IMR-90 (cell line): Measurements from ENCODE around the gene BPIFB1. TPM values are rescaled to one million over a fixed set of nuclear protein-coding genes. Genes with fewer than 3 reads are reported as not detected.

Experiments used
- ATAC-seq: fragments of 200-7000 bp; cut with Tn5 transposase; 2 replicates; pipeline ENCODE4 v1.9.1; 2020; ENCODE audit warnings: low read depth, mild to moderate bottlenecking, moderate library complexity
- BruUV-seq: library from RNA; stranded (reverse); fragments of 400-500 nt; replicated peaks from 2 replicates; lab custom pipeline; 2021; lab: Mats Ljungman, UMichigan
- CTCF ChIA-PET: fragments of 300-600 bp; formaldehyde crosslinking; extraction: SDS; loops from one replicate; lab custom pipeline; 2021; ENCODE audit warnings: antibody characterized with exemption; lab: Yijun Ruan, JAX
- POLR2A ChIA-PET: fragments of 300-600 bp; sonication (Branson Sonifier 250); formaldehyde crosslinking; loops from one replicate; lab custom pipeline; 2022; ENCODE audit warnings: antibody characterized with exemption; ENCODE audit not compliant: unreplicated experiment; lab: Charles Lee
- DNase-seq: peaks from one replicate; pipeline ENCODE4 v3.0.0; 2013
- H2AFZ ChIP-seq: replicated peaks from 2 replicates; pipeline ENCODE3; 2013; ENCODE audit warnings: low read length, mild to moderate bottlenecking; ENCODE audit not compliant: poor library complexity
- H2AK5ac ChIP-seq: 2 replicates; pipeline ENCODE4 v1.6.1; 2013; ENCODE audit warnings: low read depth, low read length, inconsistent platforms
- H2AK9ac ChIP-seq: replicated peaks from 2 replicates; pipeline ENCODE3; 2013; ENCODE audit warnings: mild to moderate bottlenecking, low read depth, low read length, moderate library complexity; ENCODE audit not compliant: poor library complexity
- H2BK120ac ChIP-seq: 2 replicates; pipeline ENCODE4 v1.6.1; 2013; ENCODE audit warnings: low read depth, low read length, inconsistent platforms
- H2BK15ac ChIP-seq: 3 replicates; pipeline ENCODE4 v1.6.1; 2013; ENCODE audit warnings: low read depth, low read length, inconsistent platforms
- H2BK20ac ChIP-seq: 2 replicates; pipeline ENCODE4 v1.6.1; 2013; ENCODE audit warnings: low read depth, mild to moderate bottlenecking, inconsistent platforms, low read length, moderate library complexity
- H2BK5ac ChIP-seq: 2 replicates; pipeline ENCODE4 v1.6.1; 2013; ENCODE audit warnings: mild to moderate bottlenecking, low read depth, low read length, inconsistent platforms; ENCODE audit not compliant: poor library complexity, severe bottlenecking
- H3K14ac ChIP-seq: replicated peaks from 2 replicates; pipeline ENCODE4 v1.6.1; 2013; ENCODE audit warnings: low read depth, low read length, inconsistent platforms
- H3K18ac ChIP-seq: 2 replicates; pipeline ENCODE4 v1.6.1; 2013; ENCODE audit warnings: low read depth, low read length, control low read depth
- H3K23ac ChIP-seq: 2 replicates; pipeline ENCODE4 v1.6.1; 2013; ENCODE audit warnings: low read depth, low read length, inconsistent platforms
- H3K27ac ChIP-seq: 2 replicates; pipeline ENCODE4 v1.5.1; 2013; ENCODE audit warnings: mild to moderate bottlenecking, control low read depth, low read length; ENCODE audit not compliant: insufficient read depth
- H3K27me3 ChIP-seq: 2 replicates; pipeline ENCODE4 v1.6.1; 2013; ENCODE audit warnings: low read length; ENCODE audit not compliant: control insufficient read depth, insufficient read depth
- H3K36me3 ChIP-seq: 2 replicates; pipeline ENCODE4 v1.6.1; 2013; ENCODE audit warnings: low read length, mixed read lengths; ENCODE audit not compliant: control insufficient read depth, insufficient read depth
- H3K4ac ChIP-seq: 2 replicates; pipeline ENCODE4 v1.6.1; 2013; ENCODE audit warnings: low read depth, low read length, inconsistent platforms
- H3K4me1 ChIP-seq: 2 replicates; pipeline ENCODE4 v1.6.1; 2013; ENCODE audit warnings: low read length, mixed read lengths; ENCODE audit not compliant: control insufficient read depth, insufficient read depth
- H3K4me2 ChIP-seq: 2 replicates; pipeline ENCODE4 v1.6.1; 2013; ENCODE audit warnings: low read depth, mild to moderate bottlenecking, control low read depth, low read length, moderate library complexity
- H3K4me3 ChIP-seq: 2 replicates; pipeline ENCODE4 v1.5.1; 2013; ENCODE audit warnings: low read depth, mild to moderate bottlenecking, control low read depth, low read length, moderate library complexity; ENCODE audit not compliant: insufficient read depth
- H3K56ac ChIP-seq: 2 replicates; pipeline ENCODE4 v1.6.1; 2013; ENCODE audit warnings: low read length, inconsistent platforms; ENCODE audit not compliant: insufficient read depth; ENCODE audit errors: extremely low read depth
- H3K79me1 ChIP-seq, 2 experiments: 2 replicates each; pipeline ENCODE4 v1.6.1; 2013; ENCODE audit warnings: low read length in 2 of 2, inconsistent platforms in 1 of 2, low read depth in 1 of 2
- H3K9ac ChIP-seq: 2 replicates; pipeline ENCODE4 v1.6.1; 2013; ENCODE audit warnings: low read depth, low read length, control low read depth
- H3K9me1 ChIP-seq: 2 replicates; pipeline ENCODE4 v1.6.1; 2013; ENCODE audit warnings: low read length, inconsistent platforms; ENCODE audit not compliant: insufficient read depth
- H3K9me3 ChIP-seq: 2 replicates; pipeline ENCODE4 v1.6.1; 2013; ENCODE audit warnings: low read length; ENCODE audit not compliant: control insufficient read depth, insufficient read depth
- H4K20me1 ChIP-seq: 2 replicates; pipeline ENCODE4 v1.6.1; 2013; ENCODE audit warnings: low read length, inconsistent platforms; ENCODE audit not compliant: insufficient read depth
- H4K5ac ChIP-seq: 2 replicates; pipeline ENCODE4 v1.6.1; 2013; ENCODE audit warnings: mild to moderate bottlenecking, low read depth, low read length, control low read depth
- H4K8ac ChIP-seq, 2 experiments: 2 replicates each; pipeline ENCODE4 v1.6.1; 2013; ENCODE audit warnings: low read depth in 2 of 2, low read length in 2 of 2, control low read depth in 1 of 2, inconsistent platforms in 1 of 2
- H4K91ac ChIP-seq: 2 replicates; pipeline ENCODE4 v1.6.1; 2013; ENCODE audit warnings: low read depth, low read length, inconsistent platforms; ENCODE audit not compliant: insufficient read depth
- BHLHE40 ChIP-seq: fragments of 150-350 bp; IDR thresholded peaks from 2 replicates; pipeline ENCODE4 v1.6.1; 2016; ENCODE audit warnings: mild to moderate bottlenecking, low read depth, low read length
- CEBPB ChIP-seq: IDR thresholded peaks from 2 replicates; pipeline ENCODE4 v1.6.1; 2012; ENCODE audit warnings: low read depth, low read length, improper control_type of control experiment
- MAFK ChIP-seq: IDR thresholded peaks from 2 replicates; pipeline ENCODE4 v1.6.1; 2012; ENCODE audit warnings: low read depth, low read length, improper control_type of control experiment
- MAZ ChIP-seq: IDR thresholded peaks from 2 replicates; pipeline ENCODE4 v1.6.1; 2012; ENCODE audit warnings: low read depth, mild to moderate bottlenecking, low read length, improper control_type of control experiment, moderate library complexity, borderline replicate concordance
- MXI1 ChIP-seq: IDR thresholded peaks from 2 replicates; pipeline ENCODE4 v1.6.1; 2012; ENCODE audit warnings: low read depth, mild to moderate bottlenecking, low read length, moderate library complexity, borderline replicate concordance
- NFE2L2 ChIP-seq: fragments of 150-350 bp; IDR thresholded peaks from 2 replicates; pipeline ENCODE4 v1.6.1; 2016; ENCODE audit warnings: low read depth, mild to moderate bottlenecking, low read length
- SMC3 ChIP-seq: fragments of 150-350 bp; IDR thresholded peaks from 2 replicates; pipeline ENCODE4 v1.6.1; 2016; ENCODE audit warnings: low read depth, mild to moderate bottlenecking, antibody characterized with exemption, low read length, moderate library complexity
- WGBS, 2 experiments: methylation state at CpG; one replicate each; pipeline versions ENCODE4 v1.1.5 to v1.1.7; 2013; ENCODE audit warnings: missing lambda C conversion rate in 2 of 2; ENCODE audit not compliant: insufficient read length in 1 of 2; ENCODE audit errors: extremely low coverage in 2 of 2; 5-methylcytosine and 5-hydroxymethylcytosine counted together
- dilution Hi-C: fragments of 300-500 bp; cut with HindIII; formaldehyde crosslinking; loops from one replicate; pipeline ENCODE4 v1.14.3; 2018; ENCODE audit warnings: low sequenced_read_pairs; ENCODE audit not compliant: unreplicated experiment
- in situ Hi-C: fragments of 300-500 bp; cut with MboI; formaldehyde crosslinking; loops from 3 replicates; pipeline ENCODE4 v1.14.3; 2019; ENCODE audit warnings: low sequenced_read_pairs, inconsistent platforms, mixed read lengths
- intact Hi-C: fragments of 100-400 bp; cut with micrococcal nuclease; formaldehyde crosslinking; loops from 2 replicates; pipeline ENCODE4 v1.10.0; 2022
- polyA plus RNA-seq, 3 experiments: library from polyadenylated mRNA; depleted of rRNA; stranded (reverse); fragments of >200 nt; gene quantifications; 2 replicates each; pipeline ENCODE4 v1.2.3, GENCODE V29; 2012; ENCODE audit warnings: low replicate concordance in 1 of 3
- total RNA-seq: library from RNA; depleted of rRNA; stranded (reverse); fragments of >200 nt; gene quantifications from 2 replicates; pipeline ENCODE4 v1.2.3, GENCODE V29; 2012
- TF ChIP-seq, protein P1 (sequence below): fragments of 150-350 bp; IDR thresholded peaks from 2 replicates; pipeline ENCODE4 v1.6.1; 2016; ENCODE audit warnings: low read depth, mild to moderate bottlenecking, low read length, moderate library complexity, borderline replicate concordance

Gene BPIFB1
- total and polyA plus RNA-seq, 2 of the 4 experiments (the other 2 are of a cell fraction): not detected

DNA sequence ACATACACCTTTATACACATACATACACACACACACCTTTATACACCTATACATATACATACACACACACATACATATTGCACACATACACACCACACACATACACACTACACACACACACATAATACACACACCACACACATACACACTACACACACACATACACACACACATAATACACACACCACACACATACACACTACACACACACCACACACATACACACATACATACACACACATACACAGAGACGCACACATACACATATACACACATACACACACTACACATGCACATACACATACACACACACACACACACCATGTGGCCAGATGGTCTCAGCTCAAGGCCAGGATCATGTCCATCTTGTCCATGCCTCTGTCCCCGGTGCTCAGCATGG lies 25.7 kb downstream of the BPIFB1 start:
- peak overlapping the region; percentile 93 for H2BK5ac ChIP-seq

More for the DNA sequence above, 25.7 kb downstream of the BPIFB1 start:
- no peak overlapping the region for H3K4ac ChIP-seq
- no peak overlapping the region for H4K91ac ChIP-seq
- no peak overlapping the region for H3K18ac ChIP-seq
- no peak overlapping the region for H3K4me2 ChIP-seq
- no peaks in the 10 kb centered on the region for H3K9me1 ChIP-seq
- ATAC-seq (no peak), DNase-seq (no peak)
- no peak overlapping the region for H2BK15ac ChIP-seq
- H2AK9ac ChIP-seq: no peak overlapping the region
- H3K4me1 ChIP-seq: no peaks in the 10 kb centered on the region
- no peak overlapping the region for H3K14ac ChIP-seq
- dilution Hi-C loops (no loop called here), intact Hi-C loops (no loop called here), in situ Hi-C loops (loop anchor here (10.0 kb wide), 1 partner anchor 394 kb away; no protein-coding TSS in a partner anchor)
- H2BK20ac ChIP-seq: no peak overlapping the region
- WGBS, 2 experiments: no CpG with 5 or more reads among the region's 2 CpGs
- POLR2A ChIA-PET: no interaction called here
- H3K4me3 ChIP-seq: no peak overlapping the region
- no peak overlapping the region for H3K9ac ChIP-seq
- CTCF ChIA-PET: no interaction called here
- H2BK120ac ChIP-seq: no peak overlapping the region
- no peaks in the 10 kb centered on the region for H3K36me3 ChIP-seq
- no peak overlapping the region for H4K8ac ChIP-seq
- no peak overlapping the region for H2AFZ ChIP-seq
- no TSS peak for BruUV-seq
- H4K20me1 ChIP-seq: no peaks in the 10 kb centered on the region
- H3K9me3 ChIP-seq: 0 out of 2 replicates have a peak, but pooled peaks cover 2% of the 10 kb centered on the region
- no peak overlapping the region for H3K56ac ChIP-seq
- H3K23ac ChIP-seq: no peak overlapping the region
- H2AK5ac ChIP-seq: no peak overlapping the region
- TF ChIP-seq SMC3 (no peak), BHLHE40 (no peak), MXI1 (no peak), MAZ (no peak), CEBPB (no peak), NFE2L2 (no peak), MAFK (no peak)
- TF ChIP-seq, protein P1, sequence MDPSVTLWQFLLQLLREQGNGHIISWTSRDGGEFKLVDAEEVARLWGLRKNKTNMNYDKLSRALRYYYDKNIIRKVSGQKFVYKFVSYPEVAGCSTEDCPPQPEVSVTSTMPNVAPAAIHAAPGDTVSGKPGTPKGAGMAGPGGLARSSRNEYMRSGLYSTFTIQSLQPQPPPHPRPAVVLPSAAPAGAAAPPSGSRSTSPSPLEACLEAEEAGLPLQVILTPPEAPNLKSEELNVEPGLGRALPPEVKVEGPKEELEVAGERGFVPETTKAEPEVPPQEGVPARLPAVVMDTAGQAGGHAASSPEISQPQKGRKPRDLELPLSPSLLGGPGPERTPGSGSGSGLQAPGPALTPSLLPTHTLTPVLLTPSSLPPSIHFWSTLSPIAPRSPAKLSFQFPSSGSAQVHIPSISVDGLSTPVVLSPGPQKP: no peak
- no peak overlapping the region for H3K27ac ChIP-seq
- H4K5ac ChIP-seq: no peak overlapping the region
- peaks cover 16% of the 10 kb centered on the region; the same call in 1 of the 2 replicates for H3K27me3 ChIP-seq
- no peaks in the 10 kb centered on the region for H3K79me1 ChIP-seq
